Bronchial smooth muscle cell (primary cell): ENCODE data around the gene EML2. TPM values are rescaled to one million over a fixed set of nuclear protein-coding genes. Genes with fewer than 3 reads are reported as not detected.

Experiments used
- total RNA-seq: library from RNA; depleted of rRNA; stranded (reverse); fragments of >200 nt; gene quantifications from 2 replicates; pipeline ENCODE4 v1.2.1, GENCODE V29; 2014

The EML2 gene, protein sequence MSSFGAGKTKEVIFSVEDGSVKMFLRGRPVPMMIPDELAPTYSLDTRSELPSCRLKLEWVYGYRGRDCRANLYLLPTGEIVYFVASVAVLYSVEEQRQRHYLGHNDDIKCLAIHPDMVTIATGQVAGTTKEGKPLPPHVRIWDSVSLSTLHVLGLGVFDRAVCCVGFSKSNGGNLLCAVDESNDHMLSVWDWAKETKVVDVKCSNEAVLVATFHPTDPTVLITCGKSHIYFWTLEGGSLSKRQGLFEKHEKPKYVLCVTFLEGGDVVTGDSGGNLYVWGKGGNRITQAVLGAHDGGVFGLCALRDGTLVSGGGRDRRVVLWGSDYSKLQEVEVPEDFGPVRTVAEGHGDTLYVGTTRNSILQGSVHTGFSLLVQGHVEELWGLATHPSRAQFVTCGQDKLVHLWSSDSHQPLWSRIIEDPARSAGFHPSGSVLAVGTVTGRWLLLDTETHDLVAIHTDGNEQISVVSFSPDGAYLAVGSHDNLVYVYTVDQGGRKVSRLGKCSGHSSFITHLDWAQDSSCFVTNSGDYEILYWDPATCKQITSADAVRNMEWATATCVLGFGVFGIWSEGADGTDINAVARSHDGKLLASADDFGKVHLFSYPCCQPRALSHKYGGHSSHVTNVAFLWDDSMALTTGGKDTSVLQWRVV
- total RNA-seq = 31.2 and 48.1 TPM in 2 replicates

DNA sequence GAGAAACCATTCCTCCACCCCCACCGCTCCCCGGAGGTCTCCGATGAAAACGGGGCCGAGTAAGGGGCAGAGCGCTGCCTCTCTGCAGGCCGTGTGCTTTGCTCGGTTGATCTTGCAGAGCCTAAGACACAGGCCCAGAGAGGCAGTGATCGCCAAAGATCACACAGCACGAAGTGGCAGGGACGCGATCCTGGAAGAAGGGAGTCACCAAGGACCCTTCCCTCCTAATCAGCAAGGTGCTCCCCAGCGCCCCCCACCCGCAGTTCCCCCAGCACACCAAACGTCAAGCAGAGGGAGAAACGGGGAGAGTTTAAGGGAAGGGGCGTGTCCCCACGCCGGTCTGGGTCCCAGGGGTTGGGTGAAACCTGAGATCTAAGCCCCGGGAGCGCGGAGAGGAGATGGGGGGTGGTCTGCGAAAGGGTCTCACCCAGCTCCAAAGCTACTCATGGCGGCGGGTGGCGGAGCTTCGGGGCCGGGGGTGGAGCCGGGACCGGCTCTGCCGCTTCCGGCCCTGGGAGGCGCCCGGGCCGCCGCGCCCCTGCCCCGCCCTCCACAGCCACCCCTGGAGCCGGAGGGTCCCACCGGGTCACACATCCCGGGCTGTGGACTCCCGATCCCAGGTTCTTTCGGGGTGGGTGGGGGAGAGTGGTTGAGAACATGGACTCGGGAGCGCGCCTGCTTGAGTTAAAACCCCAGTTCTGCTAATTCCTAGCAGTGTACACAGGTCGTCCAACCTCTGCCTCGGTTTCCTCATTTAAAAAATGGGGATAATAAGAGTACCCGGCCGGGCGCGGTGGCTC lies at the start of gene EML2:
Gene EML2, minus strand, starts transcription at position 468 of the 800 bp plus-strand sequence. Its CDS starts 21 bp downstream, at position 447.

DNA sequence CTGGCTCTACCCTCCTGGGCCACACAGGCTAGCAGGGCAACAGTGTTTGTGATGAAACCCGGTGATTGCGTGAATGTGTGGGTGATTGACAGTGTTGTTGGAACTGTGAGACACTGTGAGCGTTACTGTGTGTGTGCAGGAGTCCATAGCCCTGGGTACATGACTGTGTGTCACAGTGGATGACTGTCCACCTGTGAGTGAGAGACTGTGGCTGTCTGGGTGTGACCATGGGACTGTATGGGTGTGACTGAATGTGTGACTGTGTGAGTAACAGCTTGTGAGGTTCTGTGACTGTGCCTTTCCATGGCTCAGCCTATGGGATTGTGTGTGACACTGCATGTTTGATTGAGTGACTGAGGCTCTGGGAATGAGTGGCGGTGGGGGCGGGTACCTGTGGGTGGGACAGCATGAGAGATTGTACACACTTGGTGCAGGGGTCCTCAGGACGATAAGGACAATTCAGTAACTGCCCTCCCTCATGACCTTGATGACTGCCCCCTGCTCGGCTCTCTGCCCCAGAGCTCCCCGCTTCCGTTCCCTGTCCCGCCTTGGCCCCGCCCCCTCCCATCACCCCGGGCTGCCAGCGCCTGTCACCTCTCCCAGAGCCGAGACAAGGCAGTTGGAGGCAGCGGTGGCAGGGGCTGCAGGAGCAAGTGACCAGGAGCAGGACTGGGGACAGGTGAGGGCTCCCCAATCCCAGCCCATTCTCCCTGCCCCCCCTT lies 28.6 kb upstream of the EML2 start, which contains the start of gene GIPR:
Gene GIPR, plus strand, starts transcription at position 602 of the 722 bp plus-strand sequence. CDS start 1,300 bp downstream, outside the sequence.

DNA sequence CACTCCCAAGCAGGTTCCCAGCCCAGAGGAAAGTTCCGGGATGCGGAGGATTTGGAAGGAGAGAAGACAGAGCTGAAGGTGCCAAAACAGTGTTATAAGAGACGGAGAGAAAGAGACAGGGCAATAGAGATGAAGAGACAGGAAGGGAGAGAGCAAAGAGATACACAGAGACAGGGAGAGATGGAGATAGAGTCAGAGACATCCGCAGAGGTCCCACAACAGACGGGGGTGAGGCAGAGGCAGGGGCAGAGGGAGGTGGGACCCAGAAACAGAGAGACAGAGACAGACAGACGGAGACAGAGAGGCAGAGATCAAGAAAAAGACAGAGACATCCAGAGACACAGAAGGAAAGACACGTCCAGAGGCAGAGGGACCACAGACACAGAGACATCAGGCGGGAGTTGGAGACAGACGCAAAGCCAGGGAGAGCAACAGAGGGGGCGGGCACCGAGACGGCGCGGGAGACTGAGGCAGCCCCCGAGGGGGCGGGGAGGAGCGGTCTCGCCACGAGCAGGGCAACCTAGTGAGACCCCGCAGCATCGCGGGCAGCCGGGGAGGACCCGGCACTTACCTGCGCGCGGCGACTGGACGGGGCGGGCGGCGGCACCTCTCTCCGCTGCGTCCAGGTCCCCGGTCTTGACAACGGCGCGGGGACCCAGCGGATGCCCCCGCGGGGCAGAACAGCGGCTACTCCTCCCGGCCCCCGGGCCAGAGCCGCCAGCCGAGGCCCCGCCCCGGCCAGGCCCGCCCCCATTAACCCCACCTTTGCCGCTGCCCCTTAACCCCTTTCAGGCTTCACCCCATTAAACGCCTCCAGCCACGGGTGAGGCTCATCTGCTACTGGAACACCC lies 37.4 kb downstream of the EML2 start, which contains the start of gene GPR4:
Gene GPR4, minus strand, starts transcription at position 689 of the 851 bp plus-strand sequence. CDS start 10,346 bp downstream, outside the sequence.

DNA sequence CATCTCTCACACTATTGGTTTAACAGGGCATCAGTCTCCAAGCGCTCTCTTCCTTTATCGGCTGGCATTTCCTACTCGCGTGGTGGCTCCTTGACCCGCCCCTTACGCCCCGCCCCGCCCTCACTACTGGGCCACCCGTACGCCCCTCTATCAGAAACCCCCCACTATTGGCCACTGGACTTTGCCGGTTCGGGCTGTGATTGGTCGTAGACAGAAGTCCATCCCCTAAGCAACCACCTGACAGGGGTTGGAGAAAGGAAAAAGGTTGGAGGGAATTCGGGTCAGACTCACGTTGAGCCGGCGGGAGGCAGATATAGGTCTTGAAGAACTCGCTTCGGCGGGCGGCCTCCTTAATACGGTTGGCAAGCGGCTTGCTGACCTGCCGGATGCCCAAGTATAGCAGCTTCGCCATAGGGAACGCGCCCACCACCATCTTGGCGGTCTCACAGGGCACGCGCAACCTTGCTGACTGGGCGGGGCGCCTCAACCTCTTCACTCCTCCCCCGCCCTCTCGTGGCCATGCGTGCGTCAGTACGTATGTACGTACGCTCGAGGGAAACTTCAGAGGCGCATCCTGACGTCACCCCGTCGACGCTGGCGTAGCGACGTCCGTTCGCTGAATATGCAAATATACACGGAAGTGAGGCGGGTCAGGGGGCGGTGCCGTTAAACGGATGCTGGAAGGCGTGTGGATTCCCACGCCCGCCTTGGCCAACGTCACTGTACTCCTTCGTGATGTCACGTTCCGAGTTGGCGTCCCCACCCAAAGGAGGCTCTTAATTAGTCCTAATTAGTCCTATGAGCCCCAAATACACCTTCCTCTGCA lies 54.7 kb downstream of the EML2 start, which contains the start of gene OPA3:
Gene OPA3, minus strand, starts transcription at position 471 of the 826 bp plus-strand sequence. Its CDS starts 38 bp downstream, at position 433.

Other genes with a start within 250 kb of the EML2 start
- gene PPP1R13L, start 234.3 kb downstream of the EML2 start, total RNA-seq = 0.60 and 1.3 TPM in 2 replicates
- gene POLR1G, start 232.8 kb downstream of the EML2 start, total RNA-seq = 1.5 and 2.0 TPM in 2 replicates
- gene ERCC1, start 215.5 kb downstream of the EML2 start, total RNA-seq = 45.9 and 58.8 TPM in 2 replicates
- gene FOSB, start 171.4 kb downstream of the EML2 start, total RNA-seq = 0.79 and 1.1 TPM in 2 replicates
- 8.5 and 12.1 TPM in 2 replicates for gene RTN2, start 142.3 kb downstream of the EML2 start, total RNA-seq
- gene PPM1N, start 141.0 kb downstream of the EML2 start, total RNA-seq = 5.5 and 7.5 TPM in 2 replicates
- 18.9 and 32.5 TPM in 2 replicates for gene VASP, start 131.9 kb downstream of the EML2 start, total RNA-seq
- gene OPA3, start 54.6 kb downstream of the EML2 start, total RNA-seq = 2.7 and 3.5 TPM in 2 replicates
- gene GPR4, start 37.2 kb downstream of the EML2 start, total RNA-seq = under 0.01 TPM in 1 of 2 replicates, not detected in the other
- 0.09 and 0.16 TPM in 2 replicates for gene GIPR, start 28.8 kb upstream of the EML2 start, total RNA-seq
- gene SNRPD2, start 52.6 kb upstream of the EML2 start, total RNA-seq = 843 and 916 TPM in 2 replicates
- 1.6 and 5.8 TPM in 2 replicates for gene QPCTL, start 53.3 kb upstream of the EML2 start, total RNA-seq
- gene FBXO46, start 91.5 kb upstream of the EML2 start, total RNA-seq = 2.4 and 2.6 TPM in 2 replicates
- gene MEIOSIN, start 94.0 kb upstream of the EML2 start, total RNA-seq = not detected in 2 replicates
- 6.7 and 7.4 TPM in 2 replicates for gene SIX5, start 129.9 kb upstream of the EML2 start, total RNA-seq
- gene DMPK, start 143.1 kb upstream of the EML2 start, total RNA-seq = 51.5 and 57.4 TPM in 2 replicates
- 16.7 and 21.2 TPM in 2 replicates for gene DMWD, start 153.4 kb upstream of the EML2 start, total RNA-seq
- gene RSPH6A, start 175.9 kb upstream of the EML2 start, total RNA-seq = 0.09 and 0.16 TPM in 2 replicates
- 27.0 and 36.0 TPM in 2 replicates for gene SYMPK, start 223.8 kb upstream of the EML2 start, total RNA-seq
- gene FOXA3, start 224.9 kb upstream of the EML2 start, total RNA-seq = not detected in 2 replicates
- 17.8 and 18.1 TPM in 2 replicates for gene IRF2BP1, start 246.7 kb upstream of the EML2 start, total RNA-seq